ENCODE results near the gene LMO1.

Gene LMO1

DNA sequence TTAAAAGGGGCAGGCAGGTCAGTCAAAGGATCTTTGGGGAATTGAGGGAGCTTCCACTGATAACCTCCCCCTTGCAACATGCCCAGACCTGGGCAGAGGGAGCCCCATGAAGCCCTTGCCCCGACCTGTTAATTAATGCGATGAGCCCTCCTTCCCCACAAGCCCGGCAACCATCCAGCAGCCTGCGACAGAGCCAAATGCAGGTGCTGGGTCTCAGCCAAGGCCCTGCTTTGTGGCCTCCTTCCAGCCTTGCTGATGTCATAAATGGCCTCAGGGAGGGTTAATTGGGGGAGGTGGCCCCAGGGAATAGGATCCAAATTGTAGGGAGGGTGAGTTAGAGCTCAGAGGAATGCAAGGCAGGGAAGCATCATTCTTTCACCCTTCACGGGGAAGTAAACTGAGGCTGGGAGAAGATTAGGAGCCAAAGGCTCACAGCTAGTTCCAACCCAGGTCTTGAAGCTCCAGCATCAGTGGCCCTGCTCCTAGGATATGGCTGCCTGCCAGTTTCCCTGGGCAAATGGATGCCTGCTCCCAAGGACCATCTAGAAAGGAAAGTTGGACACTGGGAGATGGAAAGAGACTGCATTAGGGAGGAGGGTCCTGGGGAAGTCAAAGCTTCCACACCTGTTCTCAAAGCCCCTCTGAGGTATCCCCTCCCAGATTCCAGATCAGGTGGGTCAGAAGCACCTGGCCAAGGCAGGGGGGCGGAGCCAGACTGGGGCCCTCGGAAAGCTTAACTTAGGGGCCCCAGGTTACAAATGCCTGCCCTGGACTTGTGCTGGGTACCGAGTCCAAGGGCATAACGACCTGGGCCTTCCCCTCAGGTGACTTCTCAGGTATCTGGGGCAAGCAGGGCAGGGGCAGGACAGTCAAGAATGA is 34.1 kb downstream of the LMO1 start:
- H3K9ac ChIP-seq (ENCODE audit: low read depth, low read length) = no peak overlapping the region

DNA sequence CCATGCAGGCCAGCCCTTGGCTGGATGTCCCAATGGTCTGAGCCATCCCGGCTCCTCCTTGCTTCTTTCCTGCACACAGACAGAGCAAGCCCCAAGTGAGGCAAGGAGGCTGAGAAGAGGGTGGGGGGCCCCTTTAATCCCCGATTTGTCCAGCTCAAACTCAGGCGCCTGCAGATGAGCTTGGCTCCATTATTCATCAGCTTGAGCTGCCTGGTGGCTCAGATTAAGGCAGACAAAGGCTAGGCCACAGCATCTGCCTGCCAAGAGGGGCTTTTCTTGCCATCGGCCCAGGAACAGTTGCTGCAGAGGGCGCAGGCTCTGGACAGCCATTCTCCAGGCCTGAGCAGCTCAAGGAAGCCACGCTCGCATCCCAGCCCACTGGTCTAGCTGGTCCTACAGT is 35.4 kb downstream of the LMO1 start:
- Histone ChIP-seq H3K36me3 (ENCODE audit: insufficient read depth, low read depth, low read length) (no peaks in the 10 kb centered on the region), H3K9me3 (ENCODE audit: insufficient read depth, low read depth, low read length) (no peaks in the 10 kb centered on the region), H3K9ac (ENCODE audit: low read depth, low read length) (no peak overlapping the region), H3K27ac (ENCODE audit: low read length) (no peak overlapping the region), H3K4me1 (ENCODE audit: insufficient read depth, low read length) (no peaks in the 10 kb centered on the region; the same call in 1 of the 2 replicates), H3K27me3 (ENCODE audit: insufficient read depth, low read length) (no peaks in the 10 kb centered on the region), H3K4me3 (ENCODE audit: low read length) (no peak overlapping the region)

More for the DNA sequence above, 34.1 kb downstream of the LMO1 start:
- Histone ChIP-seq H3K27ac (ENCODE audit: low read length) (no peak overlapping the region), H3K4me1 (ENCODE audit: insufficient read depth, low read length) (no peaks in the 10 kb centered on the region; the same call in 1 of the 2 replicates), H3K4me3 (ENCODE audit: low read length) (no peak overlapping the region), H3K27me3 (ENCODE audit: insufficient read depth, low read length) (no peaks in the 10 kb centered on the region), H3K36me3 (ENCODE audit: insufficient read depth, low read depth, low read length) (no peaks in the 10 kb centered on the region), H3K9me3 (ENCODE audit: insufficient read depth, low read depth, low read length) (no peaks in the 10 kb centered on the region)

DNA sequence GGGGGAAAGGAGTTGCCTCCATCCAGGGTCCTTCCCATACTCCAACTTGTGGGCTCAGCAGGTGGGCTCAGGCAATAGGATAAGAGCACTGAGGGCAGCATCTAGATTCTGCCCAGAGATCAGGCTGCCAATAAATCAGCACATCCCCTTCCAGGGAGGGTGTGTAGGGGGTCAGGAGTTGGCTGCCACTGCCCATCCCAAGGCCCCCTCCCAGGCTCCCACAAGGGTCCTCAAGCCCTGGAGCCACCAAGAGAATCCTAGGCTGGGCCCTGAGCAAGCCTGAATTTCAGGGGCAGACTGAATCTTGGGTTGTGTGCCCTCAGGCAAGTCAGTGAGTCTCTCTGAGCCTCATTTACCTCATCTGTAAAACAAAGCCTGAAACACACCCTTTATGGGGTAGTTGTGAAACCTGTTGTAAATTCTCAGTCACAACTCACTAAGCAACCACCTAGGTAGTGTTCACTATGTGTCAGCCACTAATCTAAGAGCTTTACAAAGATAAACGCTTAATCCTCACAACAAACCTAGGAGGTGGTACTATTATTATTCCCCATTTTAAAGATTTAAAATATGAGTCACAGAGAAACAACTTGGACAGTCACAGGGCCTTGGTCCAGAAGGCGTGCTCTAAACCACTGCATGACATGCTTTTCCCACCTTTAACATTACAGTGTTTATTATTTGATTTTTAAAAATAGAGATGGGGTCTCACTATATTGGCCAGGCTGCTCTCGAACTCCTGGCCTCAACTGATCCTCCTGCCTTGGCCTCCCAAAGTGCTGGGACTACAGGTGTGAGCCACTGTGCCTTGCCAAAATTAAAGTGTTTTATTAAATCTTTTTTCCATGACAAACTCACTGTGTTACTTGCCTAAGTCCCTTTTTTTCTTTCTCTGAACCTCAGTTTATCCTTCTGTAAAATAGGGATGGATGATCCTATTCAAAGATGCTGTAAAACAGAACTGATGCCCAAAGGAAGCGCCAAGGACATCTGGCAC is 36.2 kb downstream of the LMO1 start:
- Histone ChIP-seq H3K9ac (ENCODE audit: low read depth, low read length) (no peak overlapping the region), H3K36me3 (ENCODE audit: insufficient read depth, low read depth, low read length) (no peaks in the 10 kb centered on the region), H3K9me3 (ENCODE audit: insufficient read depth, low read depth, low read length) (no peaks in the 10 kb centered on the region), H3K4me1 (ENCODE audit: insufficient read depth, low read length) (no peaks in the 10 kb centered on the region; the same call in 1 of the 2 replicates), H3K27me3 (ENCODE audit: insufficient read depth, low read length) (no peaks in the 10 kb centered on the region), H3K27ac (ENCODE audit: low read length) (no peak overlapping the region), H3K4me3 (ENCODE audit: low read length) (no peak overlapping the region)

DNA sequence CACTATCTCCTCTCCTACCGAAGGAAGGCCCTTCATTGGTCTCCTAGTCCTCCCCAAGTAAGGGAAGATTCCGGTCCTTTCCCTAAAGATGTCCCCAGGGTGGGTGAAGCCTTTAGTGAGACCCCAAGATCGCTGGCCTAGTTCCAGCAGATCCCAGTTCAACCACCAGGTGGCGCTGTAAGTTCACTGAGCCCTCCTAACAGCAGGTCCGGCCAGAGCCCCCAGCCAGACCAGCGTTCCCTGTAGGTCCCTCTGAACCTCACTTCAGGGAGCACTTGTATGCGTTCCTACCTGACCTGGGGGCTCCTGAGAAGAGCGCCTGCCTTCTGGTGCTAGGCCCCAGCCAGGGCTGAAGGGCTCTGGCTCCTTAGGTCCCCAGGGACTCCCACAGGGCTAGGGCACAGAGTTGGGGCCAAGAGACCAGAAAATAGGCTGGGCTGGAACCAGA is 38.1 kb downstream of the LMO1 start:
- Histone ChIP-seq H3K27ac (ENCODE audit: low read length) (no peak overlapping the region), H3K27me3 (ENCODE audit: insufficient read depth, low read length) (no peaks in the 10 kb centered on the region), H3K9ac (ENCODE audit: low read depth, low read length) (no peak overlapping the region), H3K4me1 (ENCODE audit: insufficient read depth, low read length) (no peaks in the 10 kb centered on the region; the same call in 1 of the 2 replicates), H3K36me3 (ENCODE audit: insufficient read depth, low read depth, low read length) (no peaks in the 10 kb centered on the region), H3K9me3 (ENCODE audit: insufficient read depth, low read depth, low read length) (no peaks in the 10 kb centered on the region), H3K4me3 (ENCODE audit: low read length) (no peak overlapping the region)

DNA sequence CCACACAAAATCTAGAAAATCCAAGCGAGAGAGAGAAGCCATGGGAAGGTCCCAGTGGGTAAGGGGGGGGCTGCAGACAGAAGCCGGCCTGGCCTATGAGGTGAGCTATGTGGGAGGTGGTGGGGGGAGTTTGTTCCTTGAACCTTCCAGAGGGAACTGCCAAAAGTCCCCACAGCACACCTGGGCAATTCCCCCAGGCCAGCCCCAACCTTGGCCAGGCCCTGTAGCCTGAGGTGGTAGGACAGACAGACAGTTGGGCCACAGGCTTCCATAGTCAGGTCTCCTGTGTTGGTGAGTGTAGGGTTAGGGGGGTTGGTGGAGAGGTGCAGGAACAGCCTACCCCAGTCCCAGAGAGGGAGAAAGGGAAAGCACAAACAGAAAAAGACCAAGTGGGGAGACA is 39.0 kb downstream of the LMO1 start:
- no peaks in the 10 kb centered on the region for H3K27me3 ChIP-seq (ENCODE audit: insufficient read depth, low read length)
- H3K4me1 ChIP-seq (ENCODE audit: insufficient read depth, low read length) = no peaks in the 10 kb centered on the region; the same call in 1 of the 2 replicates
- H3K9me3 ChIP-seq (ENCODE audit: insufficient read depth, low read depth, low read length) = no peaks in the 10 kb centered on the region
- no peaks in the 10 kb centered on the region for H3K36me3 ChIP-seq (ENCODE audit: insufficient read depth, low read depth, low read length)
- no peak overlapping the region for H3K9ac ChIP-seq (ENCODE audit: low read depth, low read length)
- H3K27ac ChIP-seq (ENCODE audit: low read length) = no peak overlapping the region
- H3K4me3 ChIP-seq (ENCODE audit: low read length) = no peak overlapping the region

DNA sequence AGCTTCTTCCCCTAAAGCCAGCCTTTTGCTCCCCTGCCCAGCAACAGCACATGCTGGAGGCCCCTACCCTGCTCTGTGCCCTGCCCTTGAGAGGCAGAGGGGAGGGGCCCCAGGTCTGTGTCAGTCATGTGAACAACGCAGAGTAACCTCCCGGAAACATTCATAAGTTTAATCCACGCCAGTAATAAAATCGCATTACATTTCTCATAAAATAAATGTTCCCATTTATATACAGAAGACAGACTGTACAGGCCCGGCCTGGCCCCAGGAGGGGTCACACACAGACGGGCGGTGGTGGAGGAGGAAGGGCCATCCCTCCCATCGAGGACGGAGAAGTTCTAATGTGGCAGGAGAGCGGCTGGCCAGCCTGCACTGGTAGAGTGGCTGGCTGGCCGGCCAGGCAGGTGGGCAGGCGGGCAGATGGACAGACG is 39.5 kb downstream of the LMO1 start:
- Histone ChIP-seq H3K9me3 (ENCODE audit: insufficient read depth, low read depth, low read length) (no peaks in the 10 kb centered on the region), H3K4me3 (ENCODE audit: low read length) (no peak overlapping the region), H3K36me3 (ENCODE audit: insufficient read depth, low read depth, low read length) (no peaks in the 10 kb centered on the region), H3K27ac (ENCODE audit: low read length) (no peak overlapping the region), H3K4me1 (ENCODE audit: insufficient read depth, low read length) (no peaks in the 10 kb centered on the region; the same call in 1 of the 2 replicates), H3K9ac (ENCODE audit: low read depth, low read length) (no peak overlapping the region), H3K27me3 (ENCODE audit: insufficient read depth, low read length) (no peaks in the 10 kb centered on the region)

DNA sequence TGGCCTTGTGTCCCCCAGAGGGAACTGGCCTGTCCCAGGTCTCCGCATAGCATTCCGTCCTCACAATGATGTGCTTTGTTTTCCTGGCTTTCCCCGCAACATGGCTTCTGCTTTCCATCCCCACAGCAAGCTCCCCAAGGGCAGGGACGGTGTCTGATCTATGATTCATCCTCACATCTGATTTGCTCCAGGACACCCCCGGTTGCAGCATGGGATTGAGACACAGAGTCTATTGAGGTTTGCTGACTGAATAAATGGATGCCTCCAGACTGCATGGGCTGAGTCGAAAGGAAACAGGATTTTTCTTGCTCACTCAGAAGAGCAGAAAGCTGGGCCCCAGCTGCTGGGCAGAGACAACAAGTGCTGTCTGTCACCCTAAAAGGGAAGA is 40.2 kb downstream of the LMO1 start:
- H3K9ac ChIP-seq (ENCODE audit: low read depth, low read length) = no peak overlapping the region
- no peak overlapping the region for H3K4me3 ChIP-seq (ENCODE audit: low read length)
- no peaks in the 10 kb centered on the region for H3K27me3 ChIP-seq (ENCODE audit: insufficient read depth, low read length)
- no peaks in the 10 kb centered on the region for H3K9me3 ChIP-seq (ENCODE audit: insufficient read depth, low read depth, low read length)
- H3K36me3 ChIP-seq (ENCODE audit: insufficient read depth, low read depth, low read length) = no peaks in the 10 kb centered on the region
- no peak overlapping the region for H3K27ac ChIP-seq (ENCODE audit: low read length)
- H3K4me1 ChIP-seq (ENCODE audit: insufficient read depth, low read length) = no peaks in the 10 kb centered on the region; the same call in 1 of the 2 replicates

DNA sequence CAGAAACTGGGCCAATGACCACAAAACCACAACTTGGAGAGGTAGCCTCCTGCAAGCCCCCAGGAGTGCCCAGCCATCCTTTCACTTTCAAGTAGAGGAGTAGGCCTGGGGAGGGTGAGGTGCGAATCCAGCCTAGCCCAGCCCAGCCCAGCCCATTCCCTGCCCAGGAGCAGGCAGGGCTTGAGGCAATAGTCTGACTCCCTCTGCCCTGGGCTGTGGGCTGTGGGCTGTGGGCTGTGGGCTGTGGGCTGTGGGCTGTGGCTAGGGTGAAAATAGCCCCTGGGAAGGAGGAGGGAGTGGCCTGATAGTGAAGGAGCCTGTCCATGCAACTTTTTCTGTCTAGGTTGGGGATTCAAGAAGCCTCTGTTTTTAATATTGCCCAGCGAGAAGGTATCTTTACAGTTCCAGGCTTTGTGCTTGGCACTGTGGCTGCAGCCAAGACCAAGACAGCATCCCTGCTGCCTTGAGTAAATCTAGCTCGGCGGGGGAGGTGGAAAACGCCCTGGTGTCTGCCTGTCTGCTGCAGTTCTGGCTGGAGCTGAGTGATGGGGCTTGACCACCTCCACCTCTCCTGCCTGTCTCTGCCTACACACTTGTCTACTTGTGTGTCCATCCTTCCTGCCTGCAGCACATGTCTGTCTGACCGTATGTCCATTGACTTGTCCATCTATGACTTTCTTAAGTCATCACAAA is 40.7 kb downstream of the LMO1 start:
- Histone ChIP-seq H3K36me3 (ENCODE audit: insufficient read depth, low read depth, low read length) (no peaks in the 10 kb centered on the region), H3K4me3 (ENCODE audit: low read length) (no peak overlapping the region), H3K4me1 (ENCODE audit: insufficient read depth, low read length) (no peaks in the 10 kb centered on the region; the same call in 1 of the 2 replicates), H3K27ac (ENCODE audit: low read length) (no peak overlapping the region), H3K27me3 (ENCODE audit: insufficient read depth, low read length) (no peaks in the 10 kb centered on the region), H3K9ac (ENCODE audit: low read depth, low read length) (no peak overlapping the region), H3K9me3 (ENCODE audit: insufficient read depth, low read depth, low read length) (no peaks in the 10 kb centered on the region)

DNA sequence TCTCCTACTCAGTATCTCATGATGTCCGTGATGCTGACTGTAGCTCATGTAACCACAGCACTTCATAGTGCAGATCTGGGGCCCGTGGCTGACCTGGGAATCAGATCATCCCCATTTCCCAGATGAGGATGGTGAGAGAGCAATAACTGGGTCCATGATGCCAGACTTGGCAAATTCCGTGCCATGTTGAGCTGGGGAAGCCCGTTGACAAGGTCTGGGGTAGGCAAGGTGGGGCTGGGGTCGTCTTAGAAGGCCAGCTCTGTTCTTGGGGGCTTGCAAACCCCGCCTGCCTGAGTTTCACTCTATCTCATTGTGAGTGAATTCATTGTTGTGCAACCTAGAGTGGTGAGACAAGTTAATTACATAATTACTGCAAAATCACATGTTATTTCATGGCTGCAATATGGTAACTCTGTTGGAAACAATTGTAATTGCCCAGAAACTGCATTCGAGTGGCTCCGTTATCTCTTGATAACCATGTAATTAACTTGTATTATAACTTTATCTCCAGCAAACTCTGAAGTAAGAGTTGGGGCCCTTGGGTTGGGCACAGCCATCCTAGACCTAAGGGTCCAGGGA is 41.7 kb downstream of the LMO1 start:
- Histone ChIP-seq H3K36me3 (ENCODE audit: insufficient read depth, low read depth, low read length) (no peaks in the 10 kb centered on the region), H3K4me3 (ENCODE audit: low read length) (no peak overlapping the region), H3K9me3 (ENCODE audit: insufficient read depth, low read depth, low read length) (no peaks in the 10 kb centered on the region), H3K9ac (ENCODE audit: low read depth, low read length) (no peak overlapping the region), H3K27me3 (ENCODE audit: insufficient read depth, low read length) (no peaks in the 10 kb centered on the region), H3K27ac (ENCODE audit: low read length) (no peak overlapping the region), H3K4me1 (ENCODE audit: insufficient read depth, low read length) (no peaks in the 10 kb centered on the region; the same call in 1 of the 2 replicates)

DNA sequence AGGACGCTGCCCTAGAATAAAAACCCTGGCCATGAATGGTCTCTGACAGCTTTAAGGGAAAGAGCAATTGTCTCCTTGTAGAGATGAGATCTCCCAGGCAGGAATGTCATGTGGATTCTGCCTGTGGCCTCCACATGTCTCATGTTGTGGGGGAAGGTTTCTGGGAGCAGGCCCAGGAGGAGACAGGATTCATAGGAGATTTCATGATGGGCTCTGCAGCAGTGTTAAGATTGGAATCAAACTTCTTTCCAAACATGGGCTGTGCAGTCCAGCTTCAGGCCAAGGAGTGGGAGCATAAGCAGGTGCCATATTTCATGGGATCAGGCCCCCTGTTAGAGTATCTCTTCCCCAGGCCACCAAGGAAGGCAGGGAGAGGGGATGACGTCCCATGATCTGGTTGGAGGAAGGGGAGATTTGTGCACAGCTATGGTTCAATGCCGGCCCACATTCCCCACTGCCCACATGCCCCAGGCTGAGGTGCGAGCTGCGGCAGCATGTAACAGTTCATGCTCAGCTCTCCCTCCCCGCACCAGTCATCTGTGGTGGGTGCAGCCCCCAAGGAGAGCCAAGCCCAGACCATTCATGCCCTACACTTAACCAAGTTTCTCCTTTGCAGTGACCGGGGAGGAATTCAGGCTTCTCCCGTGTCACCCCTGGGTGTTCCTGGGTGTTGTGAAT is 42.5 kb downstream of the LMO1 start:
- no peaks in the 10 kb centered on the region for H3K36me3 ChIP-seq (ENCODE audit: insufficient read depth, low read depth, low read length)
- H3K4me1 ChIP-seq (ENCODE audit: insufficient read depth, low read length) = no peaks in the 10 kb centered on the region; the same call in 1 of the 2 replicates
- no peak overlapping the region for H3K27ac ChIP-seq (ENCODE audit: low read length)
- H3K4me3 ChIP-seq (ENCODE audit: low read length) = no peak overlapping the region
- H3K27me3 ChIP-seq (ENCODE audit: insufficient read depth, low read length) = no peaks in the 10 kb centered on the region
- no peaks in the 10 kb centered on the region for H3K9me3 ChIP-seq (ENCODE audit: insufficient read depth, low read depth, low read length)
- H3K9ac ChIP-seq (ENCODE audit: low read depth, low read length) = no peak overlapping the region
